Mucosa of descending colon (tissue), 3 donors: ENCODE results near the gene NAGS. TPM values are rescaled to one million over a fixed set of nuclear protein-coding genes. Genes with fewer than 3 reads are reported as not detected.

Experiments used
- ATAC-seq: fragments of 200-7000 bp; cut with Tn5 transposase; one replicate; pipeline ENCODE4 v1.9.1; 2020; ENCODE audit warnings: mild to moderate bottlenecking, moderate library complexity
- DNase-seq, 3 donors: peaks; one replicate each; pipeline ENCODE4 v3.0.0-alpha.2; 2020
- H3K36me3 ChIP-seq: fragments of 200-600 bp; one replicate; pipeline ENCODE4 v1.8.0; 2021; ENCODE audit warnings: low read depth, mild to moderate bottlenecking
- H3K4me1 ChIP-seq: fragments of 200-600 bp; one replicate; pipeline ENCODE4 v1.8.0; 2021; ENCODE audit warnings: low read depth, mild to moderate bottlenecking
- H3K4me3 ChIP-seq: fragments of 200-600 bp; one replicate; pipeline ENCODE4 v1.8.0; 2021; ENCODE audit warnings: mild to moderate bottlenecking
- H3K9me3 ChIP-seq: fragments of 200-600 bp; one replicate; pipeline ENCODE4 v1.8.0; 2021; ENCODE audit warnings: mild to moderate bottlenecking
- intact Hi-C, 2 donors: fragments of 100-400 bp; cut with DNase I in 1 of 2; cut with micrococcal nuclease in 1 of 2; formaldehyde crosslinking; loops; one replicate each; pipeline versions ENCODE4 v1.11.0 to v1.11.1; 2022; cut with DNase I, micrococcal nuclease
- total RNA-seq, 3 donors: library from RNA; stranded (reverse); fragmentation: NEBNext Ultra II Directional in 2 of 3; extraction: Animal tissue kit (Norgen Biotek cat#: 25700) in 2 of 3; gene quantifications; one replicate each; pipeline versions ENCODE4 v1.2.1 to v1.2.4, GENCODE V29; 2021 to 2023
- TF ChIP-seq, protein P1 (sequence below): fragments of 200-600 bp; IDR thresholded peaks from one replicate; pipeline ENCODE4 v1.8.0; 2022; ENCODE audit warnings: antibody characterized with exemption, mild to moderate bottlenecking
- donor health status: DM: no; HTN: no; CAD: no; lungs with moderate emphysema.
- donor health status: DM: no; HTN: no; CAD: no.
- donor health status: DM: no; HTN: yes; CAD: no.

The NAGS gene
- total RNA-seq, 3 donors from 2014 or later, result 6.1 to 21.4 (median 7.0) TPM

DNA sequence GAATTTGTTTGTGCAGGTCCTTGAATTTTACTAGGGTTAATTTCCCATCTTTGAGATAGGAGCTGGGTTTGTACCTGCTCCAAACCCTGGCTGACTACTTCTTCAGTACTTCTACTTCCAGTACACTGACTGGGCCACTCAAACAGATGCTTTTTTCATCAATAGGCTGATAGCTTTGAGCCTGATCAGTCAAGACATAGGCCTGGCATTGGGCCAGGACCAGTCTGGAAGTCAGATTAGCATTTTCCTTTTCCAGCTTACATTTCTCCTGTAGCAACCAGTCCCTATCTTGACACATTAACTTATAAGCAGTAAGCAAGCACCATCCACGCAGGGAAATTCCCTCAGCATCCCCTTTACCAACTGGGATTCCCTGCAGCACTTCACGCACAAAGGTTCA is 17.8 kb downstream of the NAGS start:
- TF ChIP-seq, protein P1, sequence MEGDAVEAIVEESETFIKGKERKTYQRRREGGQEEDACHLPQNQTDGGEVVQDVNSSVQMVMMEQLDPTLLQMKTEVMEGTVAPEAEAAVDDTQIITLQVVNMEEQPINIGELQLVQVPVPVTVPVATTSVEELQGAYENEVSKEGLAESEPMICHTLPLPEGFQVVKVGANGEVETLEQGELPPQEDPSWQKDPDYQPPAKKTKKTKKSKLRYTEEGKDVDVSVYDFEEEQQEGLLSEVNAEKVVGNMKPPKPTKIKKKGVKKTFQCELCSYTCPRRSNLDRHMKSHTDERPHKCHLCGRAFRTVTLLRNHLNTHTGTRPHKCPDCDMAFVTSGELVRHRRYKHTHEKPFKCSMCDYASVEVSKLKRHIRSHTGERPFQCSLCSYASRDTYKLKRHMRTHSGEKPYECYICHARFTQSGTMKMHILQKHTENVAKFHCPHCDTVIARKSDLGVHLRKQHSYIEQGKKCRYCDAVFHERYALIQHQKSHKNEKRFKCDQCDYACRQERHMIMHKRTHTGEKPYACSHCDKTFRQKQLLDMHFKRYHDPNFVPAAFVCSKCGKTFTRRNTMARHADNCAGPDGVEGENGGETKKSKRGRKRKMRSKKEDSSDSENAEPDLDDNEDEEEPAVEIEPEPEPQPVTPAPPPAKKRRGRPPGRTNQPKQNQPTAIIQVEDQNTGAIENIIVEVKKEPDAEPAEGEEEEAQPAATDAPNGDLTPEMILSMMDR, result no peak
- Histone ChIP-seq H3K9me3 (no peaks in the 10 kb centered on the region), H3K4me1 (no peaks in the 10 kb centered on the region), H3K4me3 (no peak overlapping the region), H3K36me3 (no peaks in the 10 kb centered on the region)
- ATAC-seq, result no peak
- DNase-seq, result peak in 1 of 3 donors; percentile 0
- intact Hi-C loops, result no loop called here

GRCh38 chr17:44023545-44024270 is 19.3 kb downstream of the NAGS start:
- no peaks in the 10 kb centered on the region for H3K9me3 ChIP-seq
- TF ChIP-seq, protein P1, result no peak
- ATAC-seq (no peak), DNase-seq (peak in 1 of 3 donors; percentile 11)
- intact Hi-C loops, result no loop called here
- no peak overlapping the region for H3K4me3 ChIP-seq
- H3K36me3 ChIP-seq, result no peaks in the 10 kb centered on the region
- no peaks in the 10 kb centered on the region for H3K4me1 ChIP-seq

GRCh38 chr17:44024271-44024663 is 19.8 kb downstream of the NAGS start:
- ATAC-seq (peak; percentile 43), DNase-seq (peak in 1 of 3 donors; percentile 21)
- H3K36me3 ChIP-seq, result no peaks in the 10 kb centered on the region
- H3K4me3 ChIP-seq, result no peak overlapping the region
- no peaks in the 10 kb centered on the region for H3K4me1 ChIP-seq
- intact Hi-C loops, result no loop called here
- no peaks in the 10 kb centered on the region for H3K9me3 ChIP-seq
- TF ChIP-seq, protein P1, result no peak

- TF ChIP-seq, protein P1, result no peak
- no peaks in the 10 kb centered on the region for H3K9me3 ChIP-seq
- H3K36me3 ChIP-seq, result no peaks in the 10 kb centered on the region
- intact Hi-C loops, result no loop called here
- H3K4me1 ChIP-seq, result no peaks in the 10 kb centered on the region
- no peak overlapping the region for H3K4me3 ChIP-seq
- no peak for ATAC-seq
- peak in 1 of 3 donors; percentile 5 for DNase-seq
These were observed 20.4 kb downstream of the NAGS start for GRCh38 chr17:44024853-44025252.

- Histone ChIP-seq H3K36me3 (no peaks in the 10 kb centered on the region), H3K9me3 (no peaks in the 10 kb centered on the region), H3K4me3 (no peak overlapping the region), H3K4me1 (no peaks in the 10 kb centered on the region)
- intact Hi-C loops, result no loop called here
- TF ChIP-seq, protein P1, result no peak
- no peak for DNase-seq
- ATAC-seq, result no peak
These were observed 25.3 kb downstream of the NAGS start for GRCh38 chr17:44029736-44030135.
